ENCODE data around the gene FMN1.

GRCh38 chr15:32922541-32922940 is 272.0 kb downstream of the FMN1 start:
- TF ChIP-seq CTCF (conservative IDR thresholded peaks at IDR 0.05) = no peak
- no peak for TF ChIP-seq ZFX (IDR thresholded peaks at IDR 0.05)

Measured in C4-2B (cell line).